Fibroblast of lung (primary cell): ENCODE data around the gene DKK2.

Experiments
- EZH2 ChIP-seq: IDR thresholded peaks from 2 replicates; pipeline ENCODE4 v1.5.1; 2012; ENCODE audit warnings: low read length, control low read depth, mild to moderate bottlenecking; ENCODE audit errors: missing control alignments
- TF ChIP-seq, protein P1 (sequence below), 2 donors: IDR thresholded peaks in 1 of 2; conservative IDR thresholded peaks in 1 of 2; 1 replicate in 1 of 2; 2 replicates in 1 of 2; pipeline ENCODE4 v1.5.1; 2011 to 2012; ENCODE audit warnings: low read length in 2 of 2, control low read depth in 1 of 2, inconsistent platforms in 1 of 2, low read depth in 1 of 2, mild to moderate bottlenecking in 1 of 2

DNA sequence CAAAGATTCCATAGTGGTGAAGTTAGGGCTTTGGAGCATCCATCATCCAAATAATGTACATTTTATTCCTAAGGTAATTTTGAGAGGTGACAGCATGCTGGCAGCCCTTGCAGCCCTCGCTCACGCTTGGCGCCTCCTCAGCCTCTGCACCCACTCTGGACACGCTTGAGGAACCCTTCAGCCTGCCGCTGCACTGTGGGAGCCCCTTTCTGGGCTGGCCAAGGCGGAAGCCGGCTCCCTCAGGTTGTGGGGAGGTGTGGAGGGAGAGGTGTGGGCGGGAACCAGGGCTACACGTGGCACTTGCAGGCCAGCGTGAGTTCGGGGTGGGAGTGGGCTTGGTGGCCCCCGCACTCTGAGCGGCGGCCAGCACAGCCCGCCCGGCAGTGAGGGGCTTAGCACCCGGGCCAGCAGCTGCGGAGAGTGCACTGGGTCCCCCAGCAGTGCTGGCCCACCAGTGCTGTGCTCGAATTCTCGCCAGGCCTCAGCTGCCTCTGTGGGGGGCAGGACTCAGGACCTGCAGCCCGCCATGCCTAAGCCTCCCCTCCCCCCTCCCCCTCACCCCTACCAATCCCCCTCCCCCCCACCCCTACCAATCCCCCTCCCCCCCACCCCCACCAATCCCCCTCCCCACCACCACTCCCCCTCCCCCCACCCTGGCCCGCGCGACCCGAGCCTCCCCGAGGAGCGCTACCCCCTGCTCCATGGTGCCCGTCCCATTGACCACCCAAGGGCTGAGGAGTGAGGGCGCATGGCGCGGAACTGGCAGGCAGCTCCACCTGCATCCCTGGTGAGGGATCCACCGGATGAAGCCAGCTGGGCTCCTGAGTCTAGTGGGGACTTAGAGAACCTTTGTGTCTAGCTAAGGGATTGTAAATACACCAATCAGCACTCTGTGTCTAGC is 37.0 kb upstream of the DKK2 start:
- no peak for TF ChIP-seq EZH2
- TF ChIP-seq, protein P1, sequence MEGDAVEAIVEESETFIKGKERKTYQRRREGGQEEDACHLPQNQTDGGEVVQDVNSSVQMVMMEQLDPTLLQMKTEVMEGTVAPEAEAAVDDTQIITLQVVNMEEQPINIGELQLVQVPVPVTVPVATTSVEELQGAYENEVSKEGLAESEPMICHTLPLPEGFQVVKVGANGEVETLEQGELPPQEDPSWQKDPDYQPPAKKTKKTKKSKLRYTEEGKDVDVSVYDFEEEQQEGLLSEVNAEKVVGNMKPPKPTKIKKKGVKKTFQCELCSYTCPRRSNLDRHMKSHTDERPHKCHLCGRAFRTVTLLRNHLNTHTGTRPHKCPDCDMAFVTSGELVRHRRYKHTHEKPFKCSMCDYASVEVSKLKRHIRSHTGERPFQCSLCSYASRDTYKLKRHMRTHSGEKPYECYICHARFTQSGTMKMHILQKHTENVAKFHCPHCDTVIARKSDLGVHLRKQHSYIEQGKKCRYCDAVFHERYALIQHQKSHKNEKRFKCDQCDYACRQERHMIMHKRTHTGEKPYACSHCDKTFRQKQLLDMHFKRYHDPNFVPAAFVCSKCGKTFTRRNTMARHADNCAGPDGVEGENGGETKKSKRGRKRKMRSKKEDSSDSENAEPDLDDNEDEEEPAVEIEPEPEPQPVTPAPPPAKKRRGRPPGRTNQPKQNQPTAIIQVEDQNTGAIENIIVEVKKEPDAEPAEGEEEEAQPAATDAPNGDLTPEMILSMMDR (conservative IDR thresholded peaks at IDR 0.05 in 1 of 2, IDR thresholded peaks at IDR 0.05 in 1 of 2; ENCODE audit: low read depth in 1 of 2, low read length in 2 of 2), result no peak
